HCT116 (cell line): ENCODE data around the gene PRKG1.
"Not testable (repeated sequence)": the region's sequence is repeated elsewhere in the genome, so short reads cannot be mapped to it uniquely, and the experiment has no call there.

ENCODE experiments used
- CTCF ChIP-seq, 3 experiments: fragments of 200-600 bp in 1 of 3; sonication (generic) in 1 of 3; IDR thresholded peaks in 2 of 3; conservative IDR thresholded peaks in 1 of 3; 2 replicates each; pipeline ENCODE4 v1.5.1; 2012 to 2017; ENCODE audit warnings: low read depth in 2 of 3, low read length in 2 of 3, antibody characterized with exemption in 1 of 3, borderline replicate concordance in 1 of 3, control low read depth in 1 of 3, mild to moderate bottlenecking in 1 of 3, mixed read lengths in 1 of 3, mixed run types in 1 of 3, moderate library complexity in 1 of 3; ENCODE audit not compliant: insufficient read depth in 1 of 3
- ELF1 ChIP-seq: IDR thresholded peaks from 2 replicates; pipeline ENCODE4 v1.6.1; 2012; ENCODE audit warnings: low read depth, borderline replicate concordance
- EZH2 ChIP-seq: fragments of 200-600 bp; sonication (generic); IDR thresholded peaks from 2 replicates; pipeline ENCODE4 v1.6.1; 2017; ENCODE audit warnings: antibody characterized with exemption, mixed run types
- EZH2phosphoT487 ChIP-seq: fragments of 200-600 bp; IDR thresholded peaks from 2 replicates; pipeline ENCODE4 v1.6.1; 2018; ENCODE audit warnings: antibody characterized with exemption, borderline replicate concordance
- POLR2A ChIP-seq: IDR thresholded peaks from 2 replicates; pipeline ENCODE4 v1.7.0; 2011; ENCODE audit warnings: borderline replicate concordance; ENCODE audit not compliant: insufficient read depth, insufficient read length; ENCODE audit errors: extremely low read depth
- POLR2AphosphoS5 ChIP-seq: IDR thresholded peaks from 2 replicates; pipeline ENCODE4 v1.6.1; 2011; ENCODE audit warnings: mild to moderate bottlenecking, low read depth, low read length, moderate library complexity
- RAD21 ChIP-seq: IDR thresholded peaks from 2 replicates; pipeline ENCODE4 v1.6.1; 2012; ENCODE audit warnings: low read depth, mild to moderate bottlenecking
- SRF ChIP-seq: IDR thresholded peaks from 2 replicates; pipeline ENCODE4 v1.6.1; 2012; ENCODE audit warnings: low read depth
- TCF7L2 ChIP-seq: IDR thresholded peaks from 2 replicates; pipeline ENCODE4 v1.7.0; 2011; ENCODE audit warnings: borderline replicate concordance, inconsistent platforms; ENCODE audit not compliant: insufficient read depth, insufficient read length; ENCODE audit errors: extremely low read depth
- TF ChIP-seq, protein P1 (sequence below): IDR thresholded peaks from 2 replicates; pipeline ENCODE4 v1.6.1; 2012

DNA sequence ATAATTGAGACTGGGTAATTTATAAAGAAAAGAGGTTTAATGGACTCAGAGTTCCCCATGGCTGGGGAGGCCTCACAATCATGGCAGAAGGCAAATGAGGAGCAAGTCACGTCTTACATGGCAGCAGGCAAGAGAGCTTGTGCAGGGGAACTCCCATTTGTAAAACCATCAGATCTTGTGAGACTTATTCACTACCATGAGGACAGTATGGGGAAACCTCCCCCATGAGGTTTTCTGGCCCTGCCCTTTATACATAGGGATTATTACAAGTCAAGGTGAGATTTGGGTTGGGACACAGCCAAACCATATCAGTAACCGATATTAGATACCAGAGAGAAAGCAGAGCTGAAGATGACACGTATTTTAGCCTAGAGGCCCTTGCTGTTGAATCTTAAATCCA, 267.5 kb downstream of the PRKG1 start:
- not testable (repeated sequence) for TF ChIP-seq EZH2phosphoT487; CTCF (IDR thresholded peaks at IDR 0.05 in 2 of 3, conservative IDR thresholded peaks at IDR 0.05 in 1 of 3; ENCODE audit: borderline replicate concordance in 1 of 3, insufficient read depth in 1 of 3, low read depth in 2 of 3, low read length in 2 of 3); SRF; POLR2A; EZH2; RAD21; POLR2AphosphoS5; ELF1; TCF7L2
- TF ChIP-seq, protein P1, sequence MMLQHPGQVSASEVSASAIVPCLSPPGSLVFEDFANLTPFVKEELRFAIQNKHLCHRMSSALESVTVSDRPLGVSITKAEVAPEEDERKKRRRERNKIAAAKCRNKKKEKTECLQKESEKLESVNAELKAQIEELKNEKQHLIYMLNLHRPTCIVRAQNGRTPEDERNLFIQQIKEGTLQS, result not testable (repeated sequence)
